Left kidney (tissue), 2 donors: ENCODE data around the gene ITPK1. TPM values are rescaled to one million over a fixed set of nuclear protein-coding genes. Genes with fewer than 3 reads are reported as not detected.

Source experiments
- DNase-seq: peaks from one replicate; pipeline ENCODE4 v3.0.0-alpha.2; 2013
- polyA plus RNA-seq: library from polyadenylated mRNA; unstranded; fragments of 120-200 nt; gene quantifications from one replicate; pipeline ENCODE4 v1.2.1, GENCODE V29; 2013; ENCODE audit not compliant: insufficient read length

ITPK1 gene
- polyA plus RNA-seq, 1 donor, result 27.1 TPM

GRCh38 chr14:93010522-93011140, 105.1 kb downstream of the ITPK1 start:
- no peak for DNase-seq

GRCh38 chr14:93010130-93010499, 105.6 kb downstream of the ITPK1 start:
- DNase-seq, result no peak

GRCh38 chr14:93009471-93010129, 106.1 kb downstream of the ITPK1 start:
- no peak for DNase-seq

DNA sequence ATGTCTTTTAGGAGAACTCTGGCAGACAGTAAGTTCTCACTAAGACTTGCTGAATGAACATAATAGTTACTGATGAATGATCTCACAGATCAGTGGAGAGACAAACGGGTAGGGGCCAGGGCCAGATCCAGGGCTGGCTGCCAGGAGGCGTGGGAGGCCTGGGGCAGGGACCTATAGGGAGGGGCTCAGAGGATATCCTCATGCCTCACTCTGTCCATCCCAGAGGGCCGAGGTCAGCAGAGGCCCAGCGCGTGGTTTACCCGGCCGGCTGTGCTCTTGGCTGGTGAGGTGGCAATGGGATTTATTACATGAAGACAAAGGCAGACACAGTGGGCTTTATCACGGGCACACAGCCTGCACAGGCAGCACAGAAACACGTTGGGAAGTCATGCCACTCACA, 107.3 kb downstream of the ITPK1 start:
- no peak for DNase-seq

GRCh38 chr14:93007225-93007997, 108.3 kb downstream of the ITPK1 start:
- no peak for DNase-seq

DNA sequence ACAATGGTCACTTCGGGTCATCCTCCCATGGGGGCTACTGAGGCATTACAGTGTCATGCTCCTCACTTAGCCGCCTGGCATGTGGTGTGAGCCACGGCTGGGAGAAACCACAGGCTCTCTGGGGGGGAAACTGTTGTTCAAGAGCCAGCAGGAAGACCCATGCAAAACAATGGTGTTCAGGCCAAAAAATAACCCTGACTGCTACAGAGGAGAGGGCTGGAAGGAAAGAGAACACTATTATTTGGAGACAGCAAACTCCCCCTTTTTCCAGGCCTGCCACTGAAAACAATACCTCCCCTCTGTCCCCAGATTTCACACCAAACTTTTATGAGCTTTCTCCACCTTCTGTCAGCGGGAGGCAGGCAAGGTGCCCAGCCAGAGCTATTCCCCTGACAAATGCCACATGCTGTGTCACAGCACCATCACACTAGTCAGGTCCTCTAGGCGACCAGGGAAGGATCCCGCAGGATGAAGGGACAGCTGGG, 109.1 kb downstream of the ITPK1 start:
- no peak for DNase-seq

GRCh38 chr14:93005838-93006237, 109.9 kb downstream of the ITPK1 start:
- DNase-seq, result no peak

DNA sequence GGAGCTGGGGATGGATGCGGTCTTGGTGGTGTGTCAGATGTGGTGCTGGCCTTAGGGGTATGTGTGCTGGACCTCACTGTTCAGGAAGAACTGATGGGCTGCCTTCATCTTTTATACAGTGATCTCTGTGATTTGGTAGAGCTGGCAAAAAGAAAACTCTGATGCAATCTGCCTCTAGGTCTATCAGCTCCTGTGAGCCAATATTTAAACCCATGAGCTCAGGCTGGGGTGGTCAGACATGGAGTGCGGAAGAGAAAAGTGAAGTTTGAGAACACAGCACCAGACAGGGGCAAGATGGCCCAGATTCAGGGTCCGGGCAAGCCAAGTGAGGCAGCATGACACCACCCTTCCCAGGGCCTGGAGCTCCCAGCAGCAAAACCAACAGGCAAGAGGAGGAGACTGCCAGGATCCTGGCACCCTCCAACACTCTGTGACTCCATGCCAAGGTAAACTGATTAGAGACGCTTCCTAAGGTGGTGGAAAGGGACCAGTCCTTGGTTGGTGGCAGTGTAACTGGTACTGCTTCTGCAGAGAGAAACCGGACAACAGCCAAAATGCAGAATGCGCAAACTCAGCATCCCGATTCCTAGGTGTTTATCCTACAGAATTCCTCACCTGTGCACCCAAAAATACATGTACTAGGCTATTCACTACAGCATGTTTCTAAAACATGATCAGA, 110.5 kb downstream of the ITPK1 start:
- no peak for DNase-seq

- no peak for DNase-seq
Observed at GRCh38 chr14:93004699-93005082, 111.0 kb downstream of the ITPK1 start.

GRCh38 chr14:93003945-93004698, 111.6 kb downstream of the ITPK1 start:
- no peak for DNase-seq

DNA sequence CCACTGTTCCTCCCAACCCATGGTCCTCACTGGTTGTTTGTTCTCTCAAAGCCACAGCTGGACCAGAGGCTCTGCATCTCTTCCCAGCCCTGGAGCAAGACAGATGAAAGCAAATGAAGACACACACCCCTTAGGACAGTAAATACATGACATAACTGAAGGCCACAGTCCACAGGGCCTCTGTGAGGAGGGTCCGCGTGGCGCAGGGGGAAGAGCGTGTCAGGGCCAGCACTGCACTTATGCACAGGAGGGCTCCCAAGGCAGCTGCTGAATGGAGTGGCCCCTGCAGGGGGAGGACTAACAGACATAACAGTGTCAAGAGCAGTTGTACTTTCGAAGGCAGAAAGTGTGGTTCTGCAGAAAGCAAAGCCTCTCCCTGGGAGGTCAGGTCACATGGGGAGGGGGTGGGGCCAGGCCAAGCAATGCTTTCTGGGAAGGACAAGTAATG, 112.8 kb downstream of the ITPK1 start:
- DNase-seq, result no peak

- no peak for DNase-seq
Observed at GRCh38 chr14:93002049-93002448, 113.7 kb downstream of the ITPK1 start.

- DNase-seq, result no peak
Observed at GRCh38 chr14:92998946-92999345, 116.8 kb downstream of the ITPK1 start.

GRCh38 chr14:92997343-92998061, 118.2 kb downstream of the ITPK1 start:
- DNase-seq, result no peak

DNA sequence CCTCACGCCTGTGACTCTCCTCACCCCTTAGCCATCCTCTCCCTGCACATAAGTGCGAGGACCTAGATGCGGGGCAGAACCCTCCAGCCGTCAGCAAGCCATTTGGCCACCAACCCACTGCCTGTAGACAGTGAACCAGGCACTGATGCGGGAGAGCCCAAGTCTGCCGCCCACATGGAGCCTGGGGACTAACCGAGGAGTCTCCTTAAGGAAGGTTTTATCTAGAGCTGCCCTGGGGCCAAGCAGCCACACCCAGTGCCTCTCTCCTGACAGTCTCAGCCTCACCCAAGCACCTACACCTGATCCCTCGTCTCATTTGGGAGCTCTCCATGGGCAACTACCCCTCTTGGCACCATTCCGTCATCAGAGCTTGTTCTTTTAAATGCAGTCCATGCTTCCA, 120.1 kb downstream of the ITPK1 start:
- DNase-seq, result no peak

- no peak for DNase-seq
Observed at GRCh38 chr14:92994942-92995341, 120.8 kb downstream of the ITPK1 start.

GRCh38 chr14:92994131-92994676, 121.5 kb downstream of the ITPK1 start:
- DNase-seq, result no peak

GRCh38 chr14:92993302-92993701, 122.4 kb downstream of the ITPK1 start:
- DNase-seq, result no peak

DNA sequence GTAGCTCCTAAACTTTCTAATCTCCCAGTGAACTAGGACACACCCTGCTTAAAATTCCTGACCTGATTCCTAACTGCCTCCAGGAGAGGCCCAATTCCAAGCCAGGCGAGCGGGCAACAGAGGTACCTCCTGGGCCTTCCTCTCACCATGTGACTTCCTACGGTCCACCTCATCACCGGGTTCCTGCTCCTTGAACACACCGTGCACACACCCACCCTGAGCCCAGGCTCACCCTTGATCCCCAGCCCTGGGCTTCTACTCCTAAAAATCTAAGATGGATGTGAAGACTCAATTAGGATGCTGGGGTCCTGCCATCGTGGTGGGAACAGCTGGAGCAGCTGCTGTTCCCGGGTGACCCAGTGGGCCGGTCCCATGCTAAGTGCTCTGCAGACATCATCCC, 124.2 kb downstream of the ITPK1 start:
- DNase-seq, result no peak

DNA sequence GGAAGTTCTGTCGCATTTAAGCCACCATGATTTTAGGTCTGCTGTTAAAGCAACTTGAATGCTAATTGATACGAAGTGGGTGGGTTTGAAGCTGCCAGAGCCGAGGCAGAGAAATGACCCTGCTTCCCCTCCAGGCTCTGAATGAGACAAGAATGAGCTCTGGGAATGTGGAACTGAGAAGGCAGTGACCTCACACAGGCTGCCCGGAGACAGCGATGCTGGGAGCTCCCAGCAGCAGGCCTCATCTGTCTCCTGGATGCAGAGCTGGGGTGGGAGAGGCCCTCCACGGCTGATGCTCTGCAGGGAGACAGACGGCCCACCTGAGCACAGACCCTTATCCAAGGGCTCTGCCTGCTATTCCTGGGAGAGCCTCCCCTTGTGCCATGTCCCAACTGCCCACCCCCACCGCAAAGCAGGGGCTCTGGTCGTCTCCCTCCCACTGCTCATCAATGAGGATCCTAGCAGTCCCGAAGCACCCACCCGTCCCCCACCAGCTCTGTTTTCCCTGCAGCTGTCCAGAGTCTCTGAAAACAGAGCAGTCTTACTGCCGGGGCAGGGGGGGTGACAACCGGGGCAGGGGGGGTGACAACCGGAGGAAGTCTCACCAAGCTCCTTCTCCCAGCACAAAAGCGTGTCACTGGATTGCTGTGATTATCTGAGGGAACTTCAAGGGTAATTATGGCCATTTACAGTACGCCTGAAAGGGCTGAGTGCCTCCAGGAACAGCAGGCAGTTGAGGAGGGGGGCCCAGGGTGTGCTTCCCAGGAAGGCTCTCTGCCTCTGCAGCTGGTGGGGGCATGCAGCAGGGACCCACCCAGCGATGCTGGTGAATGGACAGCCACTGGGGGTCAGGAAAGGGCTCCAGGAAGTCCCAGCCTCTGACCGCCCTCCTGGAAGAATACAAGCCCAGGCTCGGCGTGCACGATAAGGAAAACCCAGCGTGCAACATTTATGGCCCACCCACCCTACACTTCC, 125.0 kb downstream of the ITPK1 start:
- no peak for DNase-seq
